Neural cell (in vitro differentiated cells): Measurements from ENCODE around the gene CCDC106.

Source experiments
- EP300 ChIP-seq: fragments of 450-650 bp; conservative IDR thresholded peaks from 2 replicates; pipeline ENCODE4 v1.6.1; 2014; ENCODE audit warnings: antibody characterized with exemption, mild to moderate bottlenecking, moderate library complexity; ENCODE audit not compliant: poor library complexity, severe bottlenecking
- EZH2 ChIP-seq: fragments of 200-600, 300-800 bp; shearing (Covaris generic), sonication (generic); IDR thresholded peaks from 2 replicates; pipeline ENCODE4 v1.6.1; 2014; ENCODE audit warnings: antibody characterized with exemption, low read length, borderline replicate concordance, mild to moderate bottlenecking; ENCODE audit not compliant: insufficient read depth, poor library complexity, severe bottlenecking
- MXI1 ChIP-seq: fragments of 450-650 bp; conservative IDR thresholded peaks from 2 replicates; pipeline ENCODE4 v1.6.1; 2014; ENCODE audit warnings: antibody characterized with exemption, mild to moderate bottlenecking; ENCODE audit not compliant: poor library complexity, severe bottlenecking
- POLR2AphosphoS5 ChIP-seq: IDR thresholded peaks from 2 replicates; pipeline ENCODE4 v1.6.1; 2012
- SMC3 ChIP-seq: fragments of 450-650 bp; conservative IDR thresholded peaks from 2 replicates; pipeline ENCODE4 v1.6.1; 2014; ENCODE audit warnings: antibody characterized with exemption, mild to moderate bottlenecking, moderate library complexity; ENCODE audit not compliant: poor library complexity
- TAF1 ChIP-seq: IDR thresholded peaks from 2 replicates; pipeline ENCODE4 v1.6.1; 2012; ENCODE audit warnings: low read depth
- TF ChIP-seq, protein P1 (sequence below): fragments of 450-650 bp; IDR thresholded peaks from 2 replicates; pipeline ENCODE4 v1.5.1; 2014; ENCODE audit warnings: antibody characterized with exemption, mild to moderate bottlenecking, moderate library complexity; ENCODE audit not compliant: poor library complexity, severe bottlenecking
- TF ChIP-seq, protein P2 (sequence below): IDR thresholded peaks from 2 replicates; pipeline ENCODE4 v1.6.1; 2012; ENCODE audit warnings: borderline replicate concordance

DNA sequence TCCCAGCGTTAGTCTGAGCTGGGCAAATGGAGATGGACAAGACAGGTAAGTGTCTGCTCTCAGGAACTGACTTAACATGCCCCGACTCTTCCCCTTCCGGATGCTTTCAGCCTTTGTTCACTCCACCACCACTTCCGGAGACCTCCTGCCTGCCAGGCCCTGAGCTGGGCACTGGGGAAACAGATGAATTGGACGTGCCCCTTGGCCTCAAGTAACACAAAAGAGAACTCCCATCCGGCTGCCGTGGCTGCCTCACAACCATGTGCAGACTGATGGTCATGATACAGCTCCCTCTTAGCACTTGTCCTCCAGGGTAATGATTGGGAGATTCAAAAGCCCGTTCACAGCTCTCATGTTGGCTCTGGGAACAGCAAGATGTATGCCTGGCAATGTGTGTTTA lies 30.6 kb upstream of the CCDC106 start:
- TF ChIP-seq, protein P1, sequence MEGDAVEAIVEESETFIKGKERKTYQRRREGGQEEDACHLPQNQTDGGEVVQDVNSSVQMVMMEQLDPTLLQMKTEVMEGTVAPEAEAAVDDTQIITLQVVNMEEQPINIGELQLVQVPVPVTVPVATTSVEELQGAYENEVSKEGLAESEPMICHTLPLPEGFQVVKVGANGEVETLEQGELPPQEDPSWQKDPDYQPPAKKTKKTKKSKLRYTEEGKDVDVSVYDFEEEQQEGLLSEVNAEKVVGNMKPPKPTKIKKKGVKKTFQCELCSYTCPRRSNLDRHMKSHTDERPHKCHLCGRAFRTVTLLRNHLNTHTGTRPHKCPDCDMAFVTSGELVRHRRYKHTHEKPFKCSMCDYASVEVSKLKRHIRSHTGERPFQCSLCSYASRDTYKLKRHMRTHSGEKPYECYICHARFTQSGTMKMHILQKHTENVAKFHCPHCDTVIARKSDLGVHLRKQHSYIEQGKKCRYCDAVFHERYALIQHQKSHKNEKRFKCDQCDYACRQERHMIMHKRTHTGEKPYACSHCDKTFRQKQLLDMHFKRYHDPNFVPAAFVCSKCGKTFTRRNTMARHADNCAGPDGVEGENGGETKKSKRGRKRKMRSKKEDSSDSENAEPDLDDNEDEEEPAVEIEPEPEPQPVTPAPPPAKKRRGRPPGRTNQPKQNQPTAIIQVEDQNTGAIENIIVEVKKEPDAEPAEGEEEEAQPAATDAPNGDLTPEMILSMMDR = no peak
- TF ChIP-seq MXI1 (no peak), EZH2 (no peak), SMC3 (no peak), POLR2AphosphoS5 (no peak), TAF1 (no peak), EP300 (no peak)
- TF ChIP-seq, protein P2, sequence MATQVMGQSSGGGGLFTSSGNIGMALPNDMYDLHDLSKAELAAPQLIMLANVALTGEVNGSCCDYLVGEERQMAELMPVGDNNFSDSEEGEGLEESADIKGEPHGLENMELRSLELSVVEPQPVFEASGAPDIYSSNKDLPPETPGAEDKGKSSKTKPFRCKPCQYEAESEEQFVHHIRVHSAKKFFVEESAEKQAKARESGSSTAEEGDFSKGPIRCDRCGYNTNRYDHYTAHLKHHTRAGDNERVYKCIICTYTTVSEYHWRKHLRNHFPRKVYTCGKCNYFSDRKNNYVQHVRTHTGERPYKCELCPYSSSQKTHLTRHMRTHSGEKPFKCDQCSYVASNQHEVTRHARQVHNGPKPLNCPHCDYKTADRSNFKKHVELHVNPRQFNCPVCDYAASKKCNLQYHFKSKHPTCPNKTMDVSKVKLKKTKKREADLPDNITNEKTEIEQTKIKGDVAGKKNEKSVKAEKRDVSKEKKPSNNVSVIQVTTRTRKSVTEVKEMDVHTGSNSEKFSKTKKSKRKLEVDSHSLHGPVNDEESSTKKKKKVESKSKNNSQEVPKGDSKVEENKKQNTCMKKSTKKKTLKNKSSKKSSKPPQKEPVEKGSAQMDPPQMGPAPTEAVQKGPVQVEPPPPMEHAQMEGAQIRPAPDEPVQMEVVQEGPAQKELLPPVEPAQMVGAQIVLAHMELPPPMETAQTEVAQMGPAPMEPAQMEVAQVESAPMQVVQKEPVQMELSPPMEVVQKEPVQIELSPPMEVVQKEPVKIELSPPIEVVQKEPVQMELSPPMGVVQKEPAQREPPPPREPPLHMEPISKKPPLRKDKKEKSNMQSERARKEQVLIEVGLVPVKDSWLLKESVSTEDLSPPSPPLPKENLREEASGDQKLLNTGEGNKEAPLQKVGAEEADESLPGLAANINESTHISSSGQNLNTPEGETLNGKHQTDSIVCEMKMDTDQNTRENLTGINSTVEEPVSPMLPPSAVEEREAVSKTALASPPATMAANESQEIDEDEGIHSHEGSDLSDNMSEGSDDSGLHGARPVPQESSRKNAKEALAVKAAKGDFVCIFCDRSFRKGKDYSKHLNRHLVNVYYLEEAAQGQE = no peak
